HepG2 (cell line): ENCODE data around the gene SENP7. TPM values are rescaled to one million over a fixed set of nuclear protein-coding genes. Genes with fewer than 3 reads are reported as not detected.
A peak's percentile ranks its signal among the peaks of the same experiment; 100 is the strongest.

ENCODE experiments used
- ARNTL ChIP-seq: sonication (generic); formaldehyde crosslinking; IDR thresholded peaks from 2 replicates; pipeline ENCODE4 v1.4.0; 2020; ENCODE audit warnings: mild to moderate bottlenecking, missing genetic modification reagents
- BRD4 ChIP-seq: sonication (generic); formaldehyde crosslinking; IDR thresholded peaks from 2 replicates; pipeline ENCODE4 v1.4.0; 2020; ENCODE audit warnings: missing genetic modification reagents
- DBP ChIP-seq: sonication (generic); formaldehyde crosslinking; IDR thresholded peaks from 2 replicates; pipeline ENCODE4 v1.4.0; 2020; ENCODE audit warnings: missing genetic modification reagents; ENCODE audit errors: not compliant biosample characterization
- E2F5 ChIP-seq: sonication (generic); formaldehyde crosslinking; conservative IDR thresholded peaks from 2 replicates; pipeline ENCODE4 v1.4.0; 2020; ENCODE audit warnings: missing genetic modification reagents
- GFI1 ChIP-seq: sonication (generic); formaldehyde crosslinking; IDR thresholded peaks from 2 replicates; pipeline ENCODE4 v1.5.0; 2020; ENCODE audit warnings: missing genetic modification reagents, mild to moderate bottlenecking, borderline replicate concordance
- LCORL ChIP-seq, 2 experiments: fragments of 450-650 bp in 1 of 2; sonication (generic) in 1 of 2; formaldehyde crosslinking in 1 of 2; IDR thresholded peaks; 2 replicates each; pipeline versions ENCODE4 v1.5.0 to v1.6.1; 2017 to 2020; ENCODE audit warnings: antibody characterized with exemption in 1 of 2, missing genetic modification reagents in 1 of 2
- MLX ChIP-seq: IDR thresholded peaks from 2 replicates; pipeline ENCODE4 v1.6.1; 2016
- NR0B2 ChIP-seq: sonication (generic); formaldehyde crosslinking; IDR thresholded peaks from 2 replicates; pipeline ENCODE4 v1.4.0; 2020; ENCODE audit warnings: mild to moderate bottlenecking, missing genetic modification reagents
- NR2F6 ChIP-seq, 2 experiments: IDR thresholded peaks; 2 replicates each; pipeline ENCODE4 v1.6.1; 2016; ENCODE audit warnings: antibody characterized with exemption in 1 of 2, mild to moderate bottlenecking in 1 of 2
- ONECUT2 ChIP-seq: sonication (generic); formaldehyde crosslinking; IDR thresholded peaks from 2 replicates; pipeline ENCODE4 v1.4.0; 2020; ENCODE audit warnings: missing genetic modification reagents
- PHF8 ChIP-seq: sonication (generic); formaldehyde crosslinking; IDR thresholded peaks from 2 replicates; pipeline ENCODE4 v1.5.0; 2020; ENCODE audit warnings: missing genetic modification reagents
- SOX13 ChIP-seq, 3 experiments: fragments of 450-650 bp in 1 of 3; sonication (generic) in 1 of 3; formaldehyde crosslinking in 1 of 3; IDR thresholded peaks in 2 of 3; conservative IDR thresholded peaks in 1 of 3; 2 replicates each; pipeline versions ENCODE4 v1.5.0 to v1.6.1; 2016 to 2020; ENCODE audit warnings: antibody characterized with exemption in 1 of 3, mild to moderate bottlenecking in 1 of 3, missing compliant biosample characterization in 1 of 3, missing genetic modification reagents in 1 of 3, moderate library complexity in 1 of 3
- SYNCRIP ChIP-seq: fragments of 200-400 bp; formaldehyde crosslinking; IDR thresholded peaks from 2 replicates; pipeline ENCODE4 v1.6.1; 2018; ENCODE audit warnings: mild to moderate bottlenecking, low read depth, low read length; ENCODE audit not compliant: insufficient read depth
- ZEB1 ChIP-seq: IDR thresholded peaks from 2 replicates; pipeline ENCODE4 v1.6.1; 2012; ENCODE audit warnings: mild to moderate bottlenecking, low read depth, inconsistent platforms; ENCODE audit not compliant: insufficient replicate concordance
- ZFP41 ChIP-seq: sonication (generic); formaldehyde crosslinking; IDR thresholded peaks from 2 replicates; pipeline ENCODE4 v1.4.0; 2020; ENCODE audit warnings: mild to moderate bottlenecking, missing genetic modification reagents, borderline replicate concordance
- ZFP82 ChIP-seq: sonication (generic); formaldehyde crosslinking; IDR thresholded peaks from 2 replicates; pipeline ENCODE4 v1.5.1; 2020; ENCODE audit warnings: mild to moderate bottlenecking, missing genetic modification reagents, borderline replicate concordance
- ZNF12 ChIP-seq: sonication (generic); formaldehyde crosslinking; IDR thresholded peaks from 2 replicates; pipeline ENCODE4 v1.5.0; 2020; ENCODE audit warnings: missing genetic modification reagents
- ZNF251 ChIP-seq: sonication (generic); formaldehyde crosslinking; IDR thresholded peaks from 2 replicates; pipeline ENCODE4 v1.9.0; 2021; ENCODE audit warnings: mild to moderate bottlenecking, missing genetic modification reagents
- ZNF33A ChIP-seq: sonication (generic); formaldehyde crosslinking; IDR thresholded peaks from 2 replicates; pipeline ENCODE4 v1.5.1; 2020; ENCODE audit warnings: missing genetic modification reagents, mild to moderate bottlenecking, moderate library complexity, borderline replicate concordance
- ZNF446 ChIP-seq: sonication (generic); formaldehyde crosslinking; IDR thresholded peaks from 2 replicates; pipeline ENCODE4 v1.5.0; 2020; ENCODE audit warnings: mild to moderate bottlenecking, missing genetic modification reagents
- ZNF451 ChIP-seq: sonication (generic); formaldehyde crosslinking; IDR thresholded peaks from 2 replicates; pipeline ENCODE4 v1.5.0; 2020; ENCODE audit warnings: mild to moderate bottlenecking, missing genetic modification reagents
- ZNF567 ChIP-seq: sonication (generic); formaldehyde crosslinking; IDR thresholded peaks from 2 replicates; pipeline ENCODE4 v1.8.1; 2023; ENCODE audit warnings: mild to moderate bottlenecking, missing genetic modification reagents, borderline replicate concordance
- ZXDC ChIP-seq: sonication (generic); formaldehyde crosslinking; IDR thresholded peaks from 2 replicates; pipeline ENCODE4 v1.5.0; 2020; ENCODE audit warnings: mild to moderate bottlenecking, missing genetic modification reagents
- polyA plus RNA-seq, 8 experiments: library from polyadenylated mRNA; depleted of rRNA in 3 of 8; stranded (reverse) in 7 of 8; unstranded in 1 of 8; fragments of >200 nt; fragmentation: Illumina TruSeq in 4 of 8; extraction: Trizol in 4 of 8; gene quantifications; 2 replicates each; pipeline versions ENCODE4 v1.2.1 to v1.2.3, GENCODE V29; 2011 to 2016; ENCODE audit warnings: low read depth in 4 of 8, missing spikeins in 1 of 8, mixed read lengths in 1 of 8; ENCODE audit not compliant: insufficient read depth in 1 of 8
- total RNA-seq, 5 experiments: library from RNA; depleted of rRNA; stranded (reverse); fragments of >200 nt; fragmentation: Illumina TruSeq; extraction: Trizol; gene quantifications; 2 replicates each; pipeline ENCODE4 v1.2.3, GENCODE V29; 2016; ENCODE audit warnings: low read depth in 1 of 5

Gene SENP7
- total and polyA plus RNA-seq, 2 of the 13 experiments (the other 11 are each of a cell fraction or from before 2014, with no cell fraction given): 9.1 to 10.3 TPM

GRCh38 chr3:101561630-101562328 lies 48.8 kb upstream of the SENP7 start, which contains the start of gene TRMT10C (continued):
- TF ChIP-seq NR2F6 (IDR thresholded peaks at IDR 0.05) (no peak), NR2F6 (CRISPR knock-in tag; IDR thresholded peaks at IDR 0.05) (peak; percentile 44), ZNF251 (CRISPR knock-in tag) (no peak), ONECUT2 (peak; percentile 34; the same call in 1 of the 2 replicates), ZXDC (CRISPR knock-in tag) (0 out of 2 replicates have a peak, but pooled peaks have one; percentile 41), ZNF446 (CRISPR knock-in tag) (no peak), ZNF567 (CRISPR knock-in tag) (no peak), ZNF451 (no peak), ZFP82 (CRISPR knock-in tag) (no peak), NR0B2 (peak; percentile 59; the same call in 1 of the 2 replicates), ARNTL (CRISPR knock-in tag) (no peak; the same call in 1 of the 2 replicates), ZNF12 (CRISPR knock-in tag) (no peak), LCORL (IDR thresholded peaks at IDR 0.05) (no peak), LCORL (CRISPR knock-in tag; IDR thresholded peaks at IDR 0.05) (peak; percentile 50; the same call in 1 of the 2 replicates), MLX (CRISPR knock-in tag) (peak; percentile 23; the same call in 1 of the 2 replicates), BRD4 (CRISPR knock-in tag) (peak; percentile 48), PHF8 (CRISPR knock-in tag) (peak; percentile 92), ZEB1 (no peak), DBP (no peak), SOX13 (IDR thresholded peaks at IDR 0.05) (no peak), SOX13 (CRISPR knock-in tag; conservative IDR thresholded peaks at IDR 0.05 in 1 of 2, IDR thresholded peaks at IDR 0.05 in 1 of 2) (peak in 1 of 2 experiments; percentile 26; a peak in 1 of 4 replicates), E2F5 (CRISPR knock-in tag) (no peak), SYNCRIP (no peak), ZFP41 (CRISPR knock-in tag) (no peak), ZNF33A (CRISPR knock-in tag) (no peak), GFI1 (no peak)
